ENCODE results near the gene PPIB.

The PPIB gene

DNA sequence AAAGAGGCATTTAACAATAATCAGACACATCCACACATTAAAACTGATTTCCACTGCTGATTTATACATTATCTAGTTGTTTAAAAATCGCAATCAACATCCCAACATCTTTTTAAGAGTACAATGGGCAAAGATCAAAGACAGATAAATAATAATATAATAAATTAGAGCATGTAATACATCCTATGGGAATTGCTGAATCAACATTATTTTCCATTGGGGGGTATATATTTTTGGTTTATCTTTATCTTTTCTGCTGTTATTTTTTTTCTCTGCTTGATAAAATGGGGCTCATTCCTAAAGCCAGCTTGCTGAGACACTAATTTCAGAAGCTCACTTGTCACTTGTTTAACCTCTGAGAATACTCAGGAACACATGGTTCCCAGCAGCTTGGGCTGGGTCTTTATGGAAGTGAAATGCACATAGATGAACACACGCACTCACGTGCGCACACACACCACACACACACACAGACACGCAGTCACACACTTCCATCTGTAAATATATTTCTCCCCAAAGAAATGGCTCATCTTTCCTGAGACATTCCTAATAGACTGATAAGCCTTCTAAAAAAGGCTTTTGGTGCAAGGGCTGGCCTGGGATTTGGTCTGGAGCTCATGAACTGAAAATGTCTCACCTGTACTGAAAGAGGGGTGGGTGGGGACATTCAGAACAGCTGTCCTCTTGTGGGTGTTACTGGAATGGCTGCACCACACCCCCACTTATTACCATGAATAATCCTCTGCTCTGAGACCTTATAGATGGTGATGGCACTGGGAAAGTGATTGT is 3.5 kb upstream of the PPIB start:
- H3K36me3 Mint-ChIP-seq (ENCODE audit: low read depth): peaks cover 10% of the 10 kb centered on the region
- DNase-seq: no peak
- ATAC-seq: no peak
- no peaks in the 10 kb centered on the region for H3K27me3 Mint-ChIP-seq
- no peak overlapping the region for H3K4me3 Mint-ChIP-seq
- no peak overlapping the region for H3K27ac Mint-ChIP-seq
- peaks cover 38% of the 10 kb centered on the region for H3K4me1 Mint-ChIP-seq
- no peaks in the 10 kb centered on the region for H3K9me3 Mint-ChIP-seq

- H3K4me3 Mint-ChIP-seq: peak overlapping the region; percentile 83
- no peaks in the 10 kb centered on the region for H3K27me3 Mint-ChIP-seq
- DNase-seq (no peak), ATAC-seq (no peak)
- H3K9me3 Mint-ChIP-seq: no peaks in the 10 kb centered on the region
- H3K4me1 Mint-ChIP-seq: peaks cover 47% of the 10 kb centered on the region
- H3K27ac Mint-ChIP-seq: no peak overlapping the region
- peaks cover 19% of the 10 kb centered on the region for H3K36me3 Mint-ChIP-seq (ENCODE audit: low read depth)
Observed at GRCh38 chr15:64164436-64164835, 1.6 kb upstream of the PPIB start.

DNA sequence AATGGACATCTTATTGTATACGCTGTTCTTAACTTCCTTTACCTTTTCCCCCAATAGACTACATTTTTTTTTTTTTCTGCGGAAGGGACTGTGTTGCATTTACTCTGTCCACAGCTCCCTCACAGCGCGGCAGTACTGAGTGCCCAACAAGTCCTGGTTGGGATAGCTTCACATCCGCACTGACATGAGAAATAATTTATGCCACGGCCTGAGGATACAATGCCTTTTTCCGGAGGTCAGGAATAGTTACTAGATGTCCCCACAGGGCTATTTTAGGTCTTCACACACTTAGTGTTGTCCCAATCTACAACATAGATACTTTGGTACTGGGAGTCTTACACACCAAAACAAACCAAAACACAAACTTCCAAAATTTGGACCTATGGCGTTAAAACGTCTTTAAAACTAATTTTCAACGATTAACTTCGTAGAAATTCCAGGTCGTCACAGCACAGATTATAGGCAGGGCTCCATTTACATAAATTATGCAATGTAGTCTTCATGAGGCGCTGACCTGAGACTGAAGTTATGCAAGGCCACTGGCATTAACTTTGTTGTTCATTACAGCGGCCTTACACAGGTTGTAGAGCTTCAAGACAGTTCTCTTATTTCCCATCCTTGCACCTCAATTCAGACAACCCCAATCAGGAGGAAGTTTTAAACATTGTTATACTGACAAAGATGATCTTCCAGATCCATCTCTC is 989 bp upstream of the PPIB start:
- peak overlapping the region; percentile 93 for H3K27ac Mint-ChIP-seq
- ATAC-seq (no peak), DNase-seq (no peak)
- peak overlapping the region; percentile 83 for H3K4me3 Mint-ChIP-seq
- H3K27me3 Mint-ChIP-seq: no peaks in the 10 kb centered on the region
- no peaks in the 10 kb centered on the region for H3K9me3 Mint-ChIP-seq
- H3K4me1 Mint-ChIP-seq: peaks cover 52% of the 10 kb centered on the region
- H3K36me3 Mint-ChIP-seq (ENCODE audit: low read depth): peaks cover 26% of the 10 kb centered on the region

DNA sequence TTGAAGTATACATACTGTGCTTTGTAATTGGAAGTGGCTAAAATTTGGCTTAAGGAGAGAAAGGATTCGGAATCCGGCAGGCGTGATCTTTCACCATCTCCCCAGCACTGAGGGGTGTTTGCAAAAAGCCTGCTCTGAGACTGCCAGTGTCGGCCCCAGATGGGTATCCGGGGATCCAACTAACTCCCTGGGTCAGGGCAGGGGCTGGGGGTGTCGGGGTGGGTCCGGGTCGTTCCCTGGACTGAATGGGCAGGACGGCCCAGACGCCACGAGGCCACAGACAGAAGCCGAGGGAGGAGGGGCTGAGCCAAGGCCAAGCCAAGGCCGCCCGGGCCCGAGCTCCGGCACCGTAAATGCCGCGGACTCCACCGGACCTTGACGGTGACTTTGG is 349 bp downstream of the PPIB start:
- no peaks in the 10 kb centered on the region for H3K9me3 Mint-ChIP-seq
- no peaks in the 10 kb centered on the region for H3K27me3 Mint-ChIP-seq
- ATAC-seq (peak; percentile 9), DNase-seq (no peak)
- H3K4me1 Mint-ChIP-seq: peaks cover 63% of the 10 kb centered on the region
- peak overlapping the region; percentile 88 for H3K27ac Mint-ChIP-seq
- peak overlapping the region; percentile 92 for H3K4me3 Mint-ChIP-seq
- H3K36me3 Mint-ChIP-seq (ENCODE audit: low read depth): peaks cover 39% of the 10 kb centered on the region

GRCh38 chr15:64161688-64162477 is 939 bp downstream of the PPIB start:
- H3K4me3 Mint-ChIP-seq: peak overlapping the region; percentile 92
- peaks cover 40% of the 10 kb centered on the region for H3K36me3 Mint-ChIP-seq (ENCODE audit: low read depth)
- peaks cover 64% of the 10 kb centered on the region for H3K4me1 Mint-ChIP-seq
- DNase-seq (no peak), ATAC-seq (no peak)
- H3K27me3 Mint-ChIP-seq: no peaks in the 10 kb centered on the region
- H3K27ac Mint-ChIP-seq: peak overlapping the region; percentile 88
- H3K9me3 Mint-ChIP-seq: no peaks in the 10 kb centered on the region

DNA sequence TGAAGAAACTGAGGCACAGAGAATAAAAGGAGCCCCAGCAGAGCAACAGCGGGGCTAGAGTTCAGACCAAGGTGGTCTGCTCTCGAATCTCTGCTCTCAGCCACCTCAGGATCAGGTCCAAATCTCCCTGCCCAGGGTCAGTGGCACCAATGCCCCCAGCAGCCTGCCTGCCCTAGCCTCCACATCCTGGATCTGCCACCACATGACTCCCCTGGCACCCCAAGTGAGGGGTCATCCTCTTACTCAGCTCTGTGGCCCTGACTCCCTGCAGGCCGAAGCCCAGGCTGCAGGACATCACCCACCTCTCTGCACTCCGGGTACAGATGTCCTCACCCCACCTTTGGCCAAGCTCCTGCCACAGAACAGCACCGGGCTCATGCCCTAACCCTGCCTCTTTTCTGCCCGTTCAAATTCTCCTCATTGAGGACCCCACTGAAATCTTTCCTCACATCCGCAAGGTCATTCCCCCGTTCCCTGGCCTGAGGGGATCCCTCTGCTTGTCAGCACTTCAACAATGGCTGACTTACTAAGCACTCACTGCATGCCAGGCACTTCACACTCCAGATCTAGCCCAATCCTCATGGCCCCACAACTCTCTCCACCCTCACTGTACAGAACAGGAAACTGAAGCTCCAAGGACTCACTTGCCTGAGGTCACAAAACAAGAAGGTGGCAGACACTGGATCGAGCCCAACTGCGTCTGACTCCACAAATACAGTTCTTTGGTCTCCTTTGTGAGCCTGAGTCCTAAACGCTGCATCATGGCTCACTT is 4.3 kb downstream of the PPIB start:
- Mint-ChIP-seq H3K36me3 (ENCODE audit: low read depth) (peaks cover 46% of the 10 kb centered on the region), H3K27me3 (no peaks in the 10 kb centered on the region), H3K9me3 (no peaks in the 10 kb centered on the region), H3K27ac (peak overlapping the region; percentile 75), H3K4me3 (peak overlapping the region; percentile 10), H3K4me1 (peaks cover 47% of the 10 kb centered on the region)
- ATAC-seq: no peak
- no peak for DNase-seq

- Mint-ChIP-seq H3K9me3 (no peaks in the 10 kb centered on the region), H3K27me3 (peaks cover 3% of the 10 kb centered on the region), H3K36me3 (ENCODE audit: low read depth) (peaks cover 46% of the 10 kb centered on the region), H3K27ac (peak overlapping the region; percentile 44), H3K4me1 (peaks cover 44% of the 10 kb centered on the region), H3K4me3 (no peak overlapping the region)
- DNase-seq (no peak), ATAC-seq (no peak)
Observed at GRCh38 chr15:64157599-64158125, 5.2 kb downstream of the PPIB start.

DNA sequence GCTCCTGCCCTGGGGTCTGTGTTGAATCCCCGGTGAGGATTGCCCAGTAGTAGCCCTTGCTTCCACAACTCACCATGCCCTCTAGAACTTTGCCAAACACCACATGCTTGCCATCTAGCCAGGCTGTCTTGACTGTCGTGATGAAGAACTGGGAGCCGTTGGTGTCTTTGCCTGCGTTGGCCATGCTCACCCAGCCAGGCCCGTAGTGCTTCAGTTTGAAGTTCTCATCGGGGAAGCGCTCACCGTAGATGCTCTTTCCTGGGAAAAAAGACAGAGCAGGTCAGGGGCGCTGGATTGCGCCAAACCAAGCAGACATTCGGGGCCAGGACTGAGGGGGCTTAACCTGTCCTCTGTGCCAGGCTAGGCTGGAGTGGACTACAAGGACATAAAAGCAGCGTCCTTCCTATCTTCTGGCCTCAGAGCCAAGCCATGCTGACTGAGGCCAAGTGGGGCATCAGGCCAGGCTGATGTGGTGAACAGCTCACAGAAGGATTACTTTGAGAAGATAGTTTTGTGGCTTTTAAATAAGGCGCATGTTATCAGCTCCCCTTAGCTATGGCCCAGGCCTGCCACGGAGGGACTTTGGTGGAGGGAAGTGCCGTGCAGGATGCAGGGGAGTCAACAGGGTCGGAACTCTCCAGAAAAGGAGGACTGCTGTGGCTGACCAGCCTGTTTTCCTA is 6.0 kb downstream of the PPIB start:
- no peak overlapping the region for H3K27ac Mint-ChIP-seq
- peaks cover 40% of the 10 kb centered on the region for H3K36me3 Mint-ChIP-seq (ENCODE audit: low read depth)
- H3K27me3 Mint-ChIP-seq: peaks cover 3% of the 10 kb centered on the region
- DNase-seq: no peak
- no peak overlapping the region for H3K4me3 Mint-ChIP-seq
- H3K9me3 Mint-ChIP-seq: no peaks in the 10 kb centered on the region
- ATAC-seq: no peak
- peaks cover 40% of the 10 kb centered on the region for H3K4me1 Mint-ChIP-seq

- Mint-ChIP-seq H3K27ac (peak overlapping the region; percentile 20), H3K36me3 (ENCODE audit: low read depth) (peaks cover 37% of the 10 kb centered on the region), H3K27me3 (peaks cover 3% of the 10 kb centered on the region), H3K4me1 (peaks cover 37% of the 10 kb centered on the region), H3K9me3 (no peaks in the 10 kb centered on the region), H3K4me3 (no peak overlapping the region)
- ATAC-seq (no peak), DNase-seq (no peak)
Observed at GRCh38 chr15:64155802-64156651, 6.8 kb downstream of the PPIB start.

GRCh38 chr15:64153480-64154367 is 9.1 kb downstream of the PPIB start:
- Mint-ChIP-seq H3K4me1 (peaks cover 38% of the 10 kb centered on the region), H3K4me3 (peak overlapping the region; percentile 62), H3K36me3 (ENCODE audit: low read depth) (peaks cover 21% of the 10 kb centered on the region), H3K27me3 (peaks cover 3% of the 10 kb centered on the region), H3K27ac (peak overlapping the region; percentile 72), H3K9me3 (no peaks in the 10 kb centered on the region)
- DNase-seq: peak; percentile 96
- ATAC-seq: peak; percentile 86

DNA sequence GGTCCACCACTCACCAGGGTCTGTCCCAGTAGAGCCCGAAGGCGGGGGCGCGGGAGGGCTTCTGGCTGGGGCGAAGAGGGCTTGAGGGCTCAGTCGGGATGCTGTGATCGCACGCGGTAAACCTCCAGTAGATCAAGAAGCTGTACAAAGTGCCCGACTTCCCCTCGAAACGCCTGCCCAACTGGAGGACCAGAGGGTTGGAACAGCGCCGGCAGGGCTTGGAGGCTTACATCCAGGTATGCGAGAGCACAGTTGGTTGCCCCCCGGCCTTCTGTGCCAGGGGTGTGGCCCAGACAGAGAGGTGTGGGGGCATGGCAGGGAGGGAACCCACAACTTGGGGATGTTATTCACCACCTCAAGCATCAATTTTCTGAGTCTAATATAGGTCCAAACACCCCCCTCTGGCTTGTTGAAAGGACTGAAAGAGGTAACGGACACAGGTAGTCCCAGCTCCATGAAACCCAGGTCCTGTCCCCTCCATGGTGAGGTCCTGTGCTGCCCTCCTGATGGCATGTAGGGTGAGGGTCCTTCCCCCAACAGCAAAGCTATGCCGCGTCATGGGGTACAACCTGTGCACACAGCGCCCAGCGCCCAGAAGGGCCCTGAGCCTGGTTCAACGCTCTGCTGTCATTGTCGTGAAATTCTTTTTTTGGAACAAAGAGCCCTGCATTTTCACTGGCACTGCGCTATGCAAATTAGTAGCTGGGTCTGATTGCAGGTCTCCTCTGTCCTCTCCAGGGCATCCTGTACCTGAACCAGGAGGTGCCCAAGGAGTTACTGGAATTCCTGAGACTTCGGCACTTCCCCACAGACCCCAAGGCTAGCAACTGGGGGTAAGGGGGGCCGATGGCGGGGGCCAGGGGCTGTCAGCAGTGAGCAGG is 10.1 kb downstream of the PPIB start:
- no peak for DNase-seq
- peaks cover 3% of the 10 kb centered on the region for H3K27me3 Mint-ChIP-seq
- peaks cover 11% of the 10 kb centered on the region for H3K36me3 Mint-ChIP-seq (ENCODE audit: low read depth)
- no peak overlapping the region for H3K27ac Mint-ChIP-seq
- H3K9me3 Mint-ChIP-seq: no peaks in the 10 kb centered on the region
- H3K4me3 Mint-ChIP-seq: peak overlapping the region; percentile 62
- peaks cover 29% of the 10 kb centered on the region for H3K4me1 Mint-ChIP-seq
- ATAC-seq: no peak

Data from activated naive CD8-positive, alpha-beta T cell treated with anti-CD3 and anti-CD28 coated beads, Interleukin-2, amount 50 U/mL, for 24 hours (primary cell).